ENCODE data around the gene KIAA0232.

- TF ChIP-seq POLR2A (IDR thresholded peaks at IDR 0.05) = no peak
- no peak for TF ChIP-seq CTCF (IDR thresholded peaks at IDR 0.05)
These were observed 42.6 kb upstream of the KIAA0232 start for GRCh38 chr4:6739920-6740319.
